Transverse colon (tissue), 4 donors: Measurements from ENCODE around the gene ADCY2.

Source experiments
- CTCF ChIP-seq, 5 experiments: fragments of 200-600 bp in 3 of 5; fragments of 450-650 bp in 2 of 5; sonication (generic) in 3 of 5; IDR thresholded peaks; 1 replicate in 2 of 5; 2 replicates in 3 of 5; pipeline ENCODE4 v1.5.1; 2016 to 2017; ENCODE audit warnings: antibody characterized with exemption in 5 of 5, inconsistent platforms in 3 of 5, mild to moderate bottlenecking in 2 of 5, moderate library complexity in 1 of 5
- EP300 ChIP-seq: sonication (generic); formaldehyde crosslinking; IDR thresholded peaks from one replicate; pipeline ENCODE4 v1.6.1; 2017; ENCODE audit warnings: antibody characterized with exemption, low read depth
- POLR2A ChIP-seq: fragments of 450-650 bp; IDR thresholded peaks from one replicate; pipeline ENCODE4 v1.6.1; 2016; ENCODE audit warnings: antibody characterized with exemption, mild to moderate bottlenecking, moderate library complexity
- POLR2AphosphoS5 ChIP-seq, 3 donors: sonication (generic); formaldehyde crosslinking; IDR thresholded peaks; one replicate each; pipeline ENCODE4 v1.6.1; 2016; ENCODE audit warnings: antibody characterized with exemption in 3 of 3

- TF ChIP-seq CTCF (IDR thresholded peaks at IDR 0.05) (no peak), POLR2AphosphoS5 (IDR thresholded peaks at IDR 0.05) (no peak), POLR2A (no peak), EP300 (no peak)
These were observed 48.6 kb upstream of the ADCY2 start for GRCh38 chr5:7347377-7347776.
